ENCODE results near the gene CCDC90B. TPM values are rescaled to one million over a fixed set of nuclear protein-coding genes. Genes with fewer than 3 reads are reported as not detected.

Gene CCDC90B
- total and polyA plus RNA-seq, 2 of the 13 experiments (the other 11 are each of a cell fraction or from before 2014, with no cell fraction given), result 17.1 to 46.1 TPM

- TF ChIP-seq ZBTB34 (CRISPR knock-in tag; IDR thresholded peaks at IDR 0.05) (no peak), CREB1 (IDR thresholded peaks at IDR 0.05) (peak; percentile 80), CREB1 (CRISPR knock-in tag; IDR thresholded peaks at IDR 0.05) (peak; percentile 97), ZNF451 (CRISPR knock-in tag; IDR thresholded peaks at IDR 0.05) (peak; percentile 82), ZSCAN22 (CRISPR knock-in tag; IDR thresholded peaks at IDR 0.05) (no peak), NFRKB (IDR thresholded peaks at IDR 0.05) (peak; percentile 92), WIZ (CRISPR knock-in tag; IDR thresholded peaks at IDR 0.05) (peak; percentile 2; the same call in 1 of the 2 replicates), RERE (CRISPR knock-in tag; IDR thresholded peaks at IDR 0.05; ENCODE audit: low read depth) (no peak; the same call in 1 of the 2 replicates), YY1 (IDR thresholded peaks at IDR 0.05; ENCODE audit: insufficient read depth, insufficient replicate concordance, low read depth, low read length) (peak; percentile 99), ZNF354B (CRISPR knock-in tag; IDR thresholded peaks at IDR 0.05) (0 out of 2 replicates have a peak, but pooled peaks have one; percentile 12), ZNF30 (CRISPR knock-in tag; IDR thresholded peaks at IDR 0.05) (no peak), YEATS4 (CRISPR knock-in tag; IDR thresholded peaks at IDR 0.05; ENCODE audit: borderline replicate concordance) (peak; percentile 87), RBM22 (optimal IDR thresholded peaks at IDR 0.05; ENCODE audit: low read length) (no peak), ATM (IDR thresholded peaks at IDR 0.05; ENCODE audit: borderline replicate concordance) (no peak), ZNF350 (CRISPR knock-in tag; IDR thresholded peaks at IDR 0.05; ENCODE audit: borderline replicate concordance, low read depth) (peak; percentile 90), ZNF251 (CRISPR knock-in tag; IDR thresholded peaks at IDR 0.05) (no peak), CHCHD3 (CRISPR knock-in tag; IDR thresholded peaks at IDR 0.05) (peak; percentile 28; the same call in 1 of the 2 replicates), ZNF737 (CRISPR knock-in tag; IDR thresholded peaks at IDR 0.05; ENCODE audit: borderline replicate concordance) (no peak; the same call in 1 of the 2 replicates), ZNF557 (CRISPR knock-in tag; IDR thresholded peaks at IDR 0.05) (peak; percentile 80; the same call in 1 of the 2 replicates), NFE2L2 (IDR thresholded peaks at IDR 0.05; ENCODE audit: low read length) (no peak), ZNF572 (CRISPR knock-in tag; IDR thresholded peaks at IDR 0.05) (peak; percentile 71; the same call in 1 of the 2 replicates), MAFG (CRISPR knock-in tag; IDR thresholded peaks at IDR 0.05) (no peak; the same call in 1 of the 2 replicates), FOXJ3 (CRISPR knock-in tag; IDR thresholded peaks at IDR 0.05; ENCODE audit: borderline replicate concordance) (0 out of 2 replicates have a peak, but pooled peaks have one; percentile 28), PHF5A (CRISPR knock-in tag; IDR thresholded peaks at IDR 0.05; ENCODE audit: low read depth, unreplicated experiment) (peak; percentile 70), REXO4 (CRISPR knock-in tag; IDR thresholded peaks at IDR 0.05; ENCODE audit: borderline replicate concordance) (no peak)
Measured at GRCh38 chr11:83285771-83286528, at the start of gene CCDC90B (continued).

Measured in HepG2 (cell line).